Measurements from ENCODE around the gene SLC25A29. TPM values are rescaled to one million over a fixed set of nuclear protein-coding genes. Genes with fewer than 3 reads are reported as not detected.
A peak's percentile ranks its signal among the peaks of the same experiment; 100 is the strongest.

Gene SLC25A29
- total and polyA plus RNA-seq, 12 donors = 9.0 to 277 (median 88.4) TPM

GRCh38 chr14:100307766-100308426, 1.7 kb upstream of the SLC25A29 start:
- DNase-seq = no peak
- intact Hi-C loops (cut with DNase I) = loop anchor here in 1 of 2 donors (10.0 kb wide), 1 partner anchor 67 kb away; the partner anchor contains the start of gene WDR25
- no peak for TF ChIP-seq CTCF (IDR thresholded peaks at IDR 0.05)
- no peak for TF ChIP-seq POLR2A (IDR thresholded peaks at IDR 0.05)
- H3K9me3 ChIP-seq (replicated peaks in 1 of 3) = no peaks in the 10 kb centered on the region
- peak overlapping the region in 3 of 5 donors; percentile 90 to 92 (median 92) for H3K27ac ChIP-seq
- H3K4me1 ChIP-seq (replicated peaks in 1 of 2) = peaks cover 22 to 28% of the 10 kb centered on the region in 2 donors
- no peaks in the 10 kb centered on the region for H3K27me3 ChIP-seq
- H3K4me3 ChIP-seq = peak overlapping the region in 1 of 4 donors; percentile 76
- no peaks in the 10 kb centered on the region for H3K36me3 ChIP-seq (replicated peaks in 1 of 2)
- WGBS, 4 donors = 78 to 86% (median 85%) methylated on average over 5 of the region's 5 CpGs

DNA sequence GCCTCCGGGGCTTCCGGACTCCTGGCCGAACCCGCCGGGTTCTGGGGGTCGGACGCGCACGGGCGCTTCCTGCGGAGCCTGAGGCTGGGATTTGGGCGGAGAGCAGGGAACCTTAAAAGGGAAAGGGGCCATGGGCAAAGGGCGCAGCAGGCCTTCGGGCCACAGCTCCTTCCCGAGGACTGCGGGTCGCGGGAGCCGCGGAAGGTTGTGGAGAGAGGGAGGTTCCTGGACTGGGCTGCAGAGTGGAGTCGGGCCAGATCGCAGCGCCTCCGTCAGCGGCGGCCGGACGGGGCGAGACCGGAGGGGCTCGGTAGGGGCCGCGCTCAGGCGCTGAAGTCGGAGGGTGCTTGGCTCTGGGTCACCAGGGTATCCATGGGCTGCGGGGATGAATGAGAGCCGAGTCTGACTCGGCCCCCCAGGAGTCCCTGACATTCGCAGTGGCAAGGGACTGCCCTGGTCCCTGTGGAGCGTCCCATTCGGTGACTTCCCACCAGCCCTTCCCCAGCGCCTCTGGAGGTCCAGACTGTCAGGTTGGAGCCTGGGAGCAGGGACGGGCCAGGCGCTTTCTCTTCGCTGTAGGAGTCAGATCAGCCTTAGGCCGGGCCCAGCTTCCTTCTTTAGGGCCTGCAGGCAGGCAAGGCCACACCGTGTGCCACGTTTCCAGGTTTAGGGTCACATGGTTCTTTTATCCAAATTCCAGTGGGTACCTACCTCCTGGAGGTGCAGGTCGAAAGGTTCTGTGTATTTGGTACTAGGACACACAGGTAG, 938 bp upstream of the SLC25A29 start:
- peak overlapping the region; percentile 30 to 92 (median 90) for H3K27ac ChIP-seq
- TF ChIP-seq POLR2A (IDR thresholded peaks at IDR 0.05) = peak in 1 of 2 donors; percentile 7
- no peak for TF ChIP-seq CTCF (IDR thresholded peaks at IDR 0.05)
- H3K9me3 ChIP-seq (replicated peaks in 1 of 3) = no peaks in the 10 kb centered on the region
- H3K27me3 ChIP-seq = no peaks in the 10 kb centered on the region
- intact Hi-C loops (cut with DNase I) = loop anchor here in 1 of 2 donors (10.0 kb wide), 1 partner anchor 68 kb away; the partner anchor contains the start of gene WDR25
- H3K36me3 ChIP-seq (replicated peaks in 1 of 2) = no peaks in the 10 kb centered on the region
- peak in 5 of 7 donors; percentile 37 to 67 (median 60) for DNase-seq
- peak overlapping the region; percentile 40 to 89 (median 58) for H3K4me3 ChIP-seq
- peaks cover 26 to 35% of the 10 kb centered on the region in 2 donors for H3K4me1 ChIP-seq (replicated peaks in 1 of 2)
- WGBS, 4 donors = 2 to 20% (median 9%) methylated on average over 11 to 49 of the region's 49 CpGs

GRCh38 chr14:100305324-100306100, 732 bp downstream of the SLC25A29 start:
- peak overlapping the region; percentile 65 to 92 (median 90) for H3K27ac ChIP-seq

More at GRCh38 chr14:100305324-100306100, 732 bp downstream of the SLC25A29 start:
- no peaks in the 10 kb centered on the region for H3K27me3 ChIP-seq
- intact Hi-C loops (cut with DNase I) = loop anchor here in 1 of 2 donors (10.0 kb wide), 1 partner anchor 69 kb away; the partner anchor contains the start of gene WDR25
- peaks cover 26 to 37% of the 10 kb centered on the region in 2 donors for H3K4me1 ChIP-seq (replicated peaks in 1 of 2)
- H3K9me3 ChIP-seq (replicated peaks in 1 of 3) = no peaks in the 10 kb centered on the region
- 0 to 2% (median 1%) methylated on average over 11 to 65 of the region's 65 CpGs for whole genome bisulfite sequencing, 4 donors
- no peaks in the 10 kb centered on the region for H3K36me3 ChIP-seq (replicated peaks in 1 of 2)
- TF ChIP-seq POLR2A (IDR thresholded peaks at IDR 0.05) (peak in 1 of 2 donors; percentile 18), CTCF (IDR thresholded peaks at IDR 0.05) (no peak)
- H3K4me3 ChIP-seq = peak overlapping the region; percentile 5 to 91 (median 73)
- DNase-seq = peak in 6 of 7 donors; percentile 56 to 71 (median 61)

Measured in adrenal gland (tissue), 12 donors.